Activated CD8-positive, alpha-beta memory T cell treated with anti-CD3 and anti-CD28 coated beads for 48 hours (primary cell): Measurements from ENCODE around the gene SLC25A2.
"Not testable (repeated sequence)": the region's sequence is repeated elsewhere in the genome, so short reads cannot be mapped to it uniquely, and the experiment has no call there.

Experiments used
- DNase-seq, 3 experiments: peaks; one replicate each; pipeline ENCODE4 v3.0.0-alpha.2; 2020; ENCODE audit warnings: low read depth in 2 of 3, low spot score in 2 of 3

Gene SLC25A2

DNA sequence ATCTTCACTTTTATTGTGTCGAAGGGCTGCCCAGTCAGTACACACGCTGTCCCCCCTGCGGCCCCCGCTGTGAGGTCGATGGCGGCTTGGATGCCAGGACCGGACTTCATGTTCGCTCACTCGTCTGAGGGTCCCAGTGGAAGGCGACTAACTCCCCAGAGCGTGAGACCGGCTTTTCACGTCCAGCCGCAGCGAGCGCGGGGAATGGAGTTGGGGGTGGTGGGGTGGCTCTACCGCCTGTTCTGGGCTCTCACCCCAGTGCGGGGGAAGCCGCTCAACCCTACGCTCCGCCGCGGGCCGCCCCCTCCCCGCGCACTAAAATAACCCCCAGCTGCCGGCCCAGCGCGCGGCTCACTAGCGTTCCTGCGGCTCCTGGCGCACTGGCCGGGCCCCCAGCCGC, at the start of gene SLC25A2:
Gene SLC25A2, minus strand, starts transcription at position 294 of the 400 bp plus-strand sequence. Its CDS starts 184 bp downstream, at position 110.
- DNase-seq = no peak

DNA sequence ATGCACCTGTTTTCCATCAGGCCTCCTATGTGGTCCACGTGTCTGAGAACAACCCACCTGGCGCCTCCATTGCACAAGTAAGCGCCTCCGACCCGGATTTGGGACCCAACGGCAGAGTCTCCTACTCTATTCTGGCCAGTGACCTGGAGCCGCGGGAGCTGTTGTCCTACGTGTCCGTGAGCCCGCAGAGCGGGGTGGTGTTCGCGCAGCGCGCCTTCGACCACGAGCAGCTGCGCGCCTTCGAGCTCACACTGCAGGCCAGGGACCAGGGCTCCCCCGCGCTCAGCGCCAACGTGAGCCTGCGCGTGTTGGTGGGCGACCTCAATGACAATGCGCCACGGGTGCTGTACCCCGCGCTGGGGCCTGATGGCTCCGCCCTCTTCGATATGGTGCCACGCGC, 47.7 kb upstream of the SLC25A2 start:
- no peak for DNase-seq

DNA sequence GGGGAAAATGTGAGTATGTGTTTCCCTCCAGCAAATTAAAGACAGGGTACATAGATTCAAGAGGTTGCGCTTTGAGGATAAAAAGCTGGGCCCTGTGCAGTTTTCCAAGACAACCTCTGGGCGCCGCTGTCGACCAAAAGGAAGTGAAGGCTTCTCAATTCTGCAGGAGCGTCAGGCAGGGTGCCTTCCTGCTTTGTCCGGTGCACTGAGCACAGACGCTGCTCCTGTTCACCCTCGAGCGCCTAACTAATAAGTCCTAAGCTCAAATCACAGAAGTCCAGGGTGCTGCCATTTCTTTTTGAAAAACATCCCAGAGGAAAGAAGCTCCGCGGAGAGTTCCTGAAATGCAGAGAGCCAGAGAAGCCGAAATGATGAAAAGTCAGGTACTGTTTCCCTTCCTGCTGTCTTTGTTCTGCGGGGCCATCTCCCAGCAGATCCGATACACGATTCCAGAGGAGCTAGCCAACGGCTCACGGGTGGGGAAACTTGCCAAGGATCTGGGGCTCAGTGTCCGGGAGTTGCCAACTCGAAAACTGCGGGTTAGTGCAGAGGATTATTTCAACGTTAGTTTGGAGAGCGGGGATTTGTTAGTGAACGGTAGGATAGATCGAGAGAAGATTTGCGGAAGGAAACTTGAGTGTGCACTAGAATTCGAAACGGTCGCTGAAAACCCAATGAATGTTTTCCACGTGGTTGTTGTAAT, 46.2 kb upstream of the SLC25A2 start, which contains the start of gene PCDHGB1:
Gene PCDHGB1, plus strand, starts transcription at position 183 of the 703 bp plus-strand sequence. Its CDS starts 162 bp downstream, at position 345.
- DNase-seq = no peak

DNA sequence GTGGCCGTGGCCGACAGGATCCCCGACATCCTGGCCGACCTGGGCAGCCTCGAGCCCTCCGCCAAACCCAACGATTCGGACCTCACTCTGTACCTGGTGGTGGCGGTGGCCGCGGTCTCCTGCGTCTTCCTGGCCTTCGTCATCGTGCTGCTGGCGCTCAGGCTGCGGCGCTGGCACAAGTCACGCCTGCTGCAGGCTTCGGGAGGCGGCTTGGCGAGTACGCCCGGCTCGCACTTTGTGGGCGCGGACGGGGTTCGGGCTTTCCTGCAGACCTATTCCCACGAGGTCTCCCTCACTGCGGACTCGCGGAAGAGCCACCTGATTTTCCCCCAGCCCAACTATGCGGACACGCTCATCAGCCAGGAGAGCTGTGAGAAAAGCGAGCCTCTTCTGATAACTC, 42.2 kb upstream of the SLC25A2 start:
- not testable (repeated sequence) for DNase-seq

DNA sequence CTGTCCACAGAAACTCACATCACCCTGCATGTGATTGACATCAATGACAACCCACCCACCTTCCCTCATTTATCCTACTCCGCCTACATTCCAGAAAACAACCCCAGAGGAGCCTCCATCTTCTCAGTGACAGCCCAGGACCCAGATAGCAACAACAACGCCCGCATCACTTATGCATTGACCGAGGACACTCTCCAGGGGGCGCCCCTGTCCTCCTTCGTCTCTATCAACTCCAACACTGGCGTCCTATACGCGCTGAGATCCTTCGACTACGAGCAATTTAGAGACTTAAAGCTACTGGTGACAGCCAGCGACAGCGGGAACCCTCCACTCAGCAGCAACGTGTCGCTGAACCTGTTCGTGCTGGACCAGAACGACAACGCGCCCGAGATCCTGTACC, 41.5 kb upstream of the SLC25A2 start:
- DNase-seq = no peak

DNA sequence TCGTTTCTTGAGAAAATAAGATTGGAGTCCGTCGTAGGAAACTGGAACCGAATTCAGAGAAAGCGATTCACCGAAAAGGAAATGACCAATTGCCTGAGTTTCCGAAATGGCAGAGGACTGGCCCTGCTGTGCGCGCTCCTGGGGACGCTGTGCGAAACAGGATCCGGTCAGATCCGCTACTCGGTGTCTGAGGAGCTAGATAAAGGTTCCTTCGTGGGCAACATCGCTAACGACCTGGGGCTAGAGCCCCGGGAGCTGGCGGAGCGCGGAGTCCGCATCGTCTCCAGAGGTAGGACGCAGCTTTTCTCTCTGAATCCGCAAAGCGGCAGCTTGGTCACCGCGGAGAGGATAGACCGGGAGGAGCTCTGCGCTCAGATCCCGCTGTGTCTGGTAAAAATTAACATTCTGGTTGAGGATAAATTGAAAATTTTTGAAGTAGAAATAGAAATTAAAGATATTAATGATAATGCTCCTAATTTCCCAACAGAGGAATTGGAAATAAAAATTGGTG, 40.2 kb upstream of the SLC25A2 start:
- DNase-seq = no peak

DNA sequence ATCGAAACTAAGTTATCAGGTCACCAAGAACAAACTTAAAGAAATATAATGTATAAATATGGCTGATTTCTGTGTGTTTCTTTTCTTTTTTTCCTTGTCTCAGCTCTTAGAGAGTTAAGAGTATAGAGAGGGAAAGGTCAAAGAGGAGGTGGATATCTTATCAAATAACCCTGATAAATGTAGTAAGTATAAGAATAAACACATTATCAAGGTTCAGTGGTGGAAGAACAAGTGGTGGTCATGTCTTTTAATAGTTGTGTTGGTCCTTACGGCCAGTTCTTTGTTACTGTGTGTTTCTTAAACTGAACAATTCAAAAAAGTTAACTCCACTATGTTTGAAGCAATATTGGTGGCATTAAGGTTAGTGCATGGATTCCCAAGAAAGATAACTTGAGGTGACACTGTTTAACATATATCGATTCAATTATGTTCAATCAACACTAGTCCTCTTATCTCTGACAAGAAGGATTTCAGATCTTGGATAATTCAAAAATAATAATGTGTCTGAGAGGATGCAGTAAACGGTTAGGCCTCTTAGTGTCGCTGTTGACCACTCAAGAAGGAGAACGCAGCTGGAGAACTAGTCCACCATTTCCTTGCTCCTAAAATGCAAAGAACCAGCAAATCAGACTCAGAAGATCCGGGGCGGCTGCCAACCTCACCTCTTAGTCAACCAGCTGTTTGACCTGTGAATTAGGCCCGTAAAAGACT, 39.5 kb upstream of the SLC25A2 start, which contains the start of gene PCDHGA3:
Gene PCDHGA3, plus strand, starts transcription at position 588 of the 711 bp plus-strand sequence. CDS start 205 bp downstream, outside the sequence.
- DNase-seq = no peak

DNA sequence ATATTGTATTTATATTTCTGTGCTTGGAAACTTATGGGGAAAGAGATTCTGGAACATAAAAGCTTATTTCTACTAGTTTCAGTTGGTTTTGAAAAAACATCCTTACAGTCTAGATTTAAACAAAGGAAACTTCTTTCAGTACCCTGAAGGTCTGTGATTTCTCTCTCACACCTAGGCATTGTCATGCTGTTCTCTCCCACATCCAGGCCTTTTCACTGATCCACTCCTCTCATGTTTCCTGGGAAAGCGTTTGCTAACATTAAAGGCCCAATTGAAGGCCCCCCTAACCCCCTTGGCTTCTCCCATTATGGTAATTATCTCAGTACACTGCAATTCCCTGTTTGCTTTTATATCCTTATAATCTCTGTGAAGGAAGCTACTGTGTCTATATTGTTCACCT, 38.9 kb upstream of the SLC25A2 start:
- DNase-seq = no peak

DNA sequence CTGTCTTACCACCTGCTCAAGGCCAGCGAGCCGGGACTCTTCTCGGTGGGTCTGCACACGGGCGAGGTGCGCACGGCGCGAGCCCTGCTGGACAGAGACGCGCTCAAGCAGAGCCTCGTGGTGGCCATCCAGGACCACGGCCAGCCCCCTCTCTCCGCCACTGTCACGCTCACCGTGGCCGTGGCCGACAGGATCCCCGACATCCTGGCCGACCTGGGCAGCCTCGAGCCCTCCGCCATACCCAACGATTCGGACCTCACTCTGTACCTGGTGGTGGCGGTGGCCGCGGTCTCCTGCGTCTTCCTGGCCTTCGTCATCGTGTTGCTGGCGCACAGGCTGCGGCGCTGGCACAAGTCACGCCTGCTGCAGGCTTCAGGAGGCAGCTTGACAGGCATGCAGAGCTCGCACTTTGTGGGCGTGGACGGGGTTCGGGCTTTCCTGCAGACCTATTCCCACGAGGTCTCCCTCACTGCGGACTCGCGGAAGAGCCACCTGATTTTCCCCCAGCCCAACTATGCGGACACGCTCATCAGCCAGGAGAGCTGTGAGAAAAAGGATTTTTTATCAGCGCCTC, 37.0 kb upstream of the SLC25A2 start:
- not testable (repeated sequence) for DNase-seq

DNA sequence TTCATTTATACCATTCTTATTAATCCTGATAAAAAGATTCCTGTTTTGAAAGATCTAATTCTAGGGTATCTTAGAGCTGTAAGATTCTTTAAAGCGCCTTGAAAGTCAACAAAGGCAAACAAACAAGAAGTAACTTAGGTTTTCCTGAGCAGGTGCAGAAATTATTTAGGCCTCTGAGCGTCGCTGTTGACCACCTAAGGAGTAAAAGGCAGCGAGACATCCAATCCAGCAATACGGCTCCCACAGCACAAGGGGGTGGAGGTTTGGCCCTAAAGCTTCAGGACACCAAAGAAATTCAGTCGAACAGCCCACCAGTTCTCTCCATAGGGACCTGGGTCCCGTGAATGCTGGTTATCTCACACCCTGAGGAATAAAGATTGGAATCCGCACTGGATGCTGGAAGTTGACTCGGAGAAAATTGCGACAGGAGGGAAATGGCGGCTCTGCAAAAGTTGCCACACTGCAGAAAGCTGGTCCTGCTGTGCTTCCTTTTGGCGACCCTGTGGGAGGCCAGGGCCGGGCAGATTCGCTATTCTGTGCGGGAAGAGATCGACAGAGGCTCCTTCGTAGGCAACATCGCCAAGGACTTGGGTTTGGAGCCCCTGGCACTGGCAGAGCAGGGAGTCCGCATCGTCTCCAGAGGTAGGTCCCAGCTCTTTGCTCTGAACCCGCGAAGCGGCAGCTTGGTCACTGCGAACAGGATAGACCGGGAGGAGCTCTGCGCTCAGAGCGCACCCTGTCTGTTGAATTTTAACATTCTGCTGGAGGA, 34.9 kb upstream of the SLC25A2 start, which contains the start of gene PCDHGA2:
Gene PCDHGA2, plus strand, starts transcription at position 223 of the 769 bp plus-strand sequence.
- no peak for DNase-seq

DNA sequence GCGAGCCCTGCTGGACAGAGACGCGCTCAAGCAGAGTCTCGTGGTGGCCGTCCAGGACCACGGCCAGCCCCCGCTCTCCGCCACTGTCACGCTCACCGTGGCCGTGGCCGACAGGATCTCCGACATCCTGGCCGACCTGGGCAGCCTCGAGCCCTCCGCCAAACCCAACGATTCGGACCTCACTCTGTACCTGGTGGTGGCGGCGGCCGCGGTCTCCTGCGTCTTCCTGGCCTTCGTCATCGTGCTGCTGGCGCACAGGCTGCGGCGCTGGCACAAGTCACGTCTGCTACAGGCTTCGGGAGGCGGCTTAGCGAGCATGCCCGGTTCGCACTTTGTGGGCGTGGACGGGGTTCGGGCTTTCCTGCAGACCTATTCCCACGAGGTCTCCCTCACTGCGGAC, 28.7 kb upstream of the SLC25A2 start:
- not testable (repeated sequence) for DNase-seq

DNA sequence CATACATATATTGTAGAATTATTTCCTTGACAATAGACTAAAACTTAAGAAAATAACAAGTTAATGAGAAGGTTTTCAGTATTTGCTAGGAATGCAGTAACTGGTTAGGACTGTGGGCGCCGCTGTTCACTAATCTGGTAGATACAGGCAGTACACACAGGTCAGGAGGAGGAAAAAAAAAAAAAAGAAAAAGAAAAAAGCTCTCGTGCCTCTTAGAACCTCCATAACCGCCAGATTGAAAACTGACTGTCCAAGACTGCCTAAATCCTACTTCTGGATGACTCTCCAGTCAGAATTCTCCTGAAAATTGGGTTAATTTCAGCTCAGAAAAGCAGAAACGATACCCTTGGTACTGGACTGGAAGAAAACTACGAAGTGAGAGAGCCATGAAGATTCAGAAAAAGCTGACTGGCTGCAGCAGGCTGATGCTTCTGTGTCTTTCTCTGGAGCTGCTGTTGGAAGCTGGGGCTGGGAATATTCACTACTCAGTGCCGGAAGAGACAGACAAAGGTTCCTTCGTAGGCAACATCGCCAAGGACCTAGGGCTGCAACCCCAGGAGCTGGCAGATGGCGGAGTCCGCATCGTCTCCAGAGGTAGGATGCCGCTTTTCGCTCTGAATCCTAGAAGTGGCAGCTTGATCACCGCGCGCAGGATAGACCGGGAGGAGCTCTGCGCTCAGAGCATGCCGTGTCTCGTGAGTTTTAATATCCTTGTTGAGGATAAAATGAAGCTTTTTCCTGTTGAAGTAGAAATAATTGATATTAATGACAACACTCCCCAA, 26.6 kb upstream of the SLC25A2 start, which contains the start of gene PCDHGA1:
Gene PCDHGA1, plus strand, starts transcription at position 216 of the 782 bp plus-strand sequence.
- DNase-seq = no peak

DNA sequence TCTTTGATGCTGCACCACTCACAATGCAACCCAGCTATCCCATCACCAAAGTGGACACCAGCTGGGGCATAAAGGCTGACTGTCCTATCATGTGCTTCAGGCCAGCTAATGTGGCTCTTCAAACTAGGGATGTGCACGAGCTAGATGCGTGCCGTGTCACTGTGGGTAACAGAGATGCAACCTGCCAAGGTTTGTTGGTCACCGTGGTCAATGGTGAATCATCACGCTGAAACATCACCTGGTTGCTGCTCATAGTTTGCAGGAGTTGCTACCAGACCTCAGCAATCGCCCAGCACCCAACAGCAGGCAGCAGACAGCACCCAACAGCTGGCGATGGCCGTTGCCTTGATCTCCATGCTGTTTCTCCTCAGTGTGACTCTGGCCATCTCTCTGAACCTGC, 24.4 kb upstream of the SLC25A2 start:
- no peak for DNase-seq

DNA sequence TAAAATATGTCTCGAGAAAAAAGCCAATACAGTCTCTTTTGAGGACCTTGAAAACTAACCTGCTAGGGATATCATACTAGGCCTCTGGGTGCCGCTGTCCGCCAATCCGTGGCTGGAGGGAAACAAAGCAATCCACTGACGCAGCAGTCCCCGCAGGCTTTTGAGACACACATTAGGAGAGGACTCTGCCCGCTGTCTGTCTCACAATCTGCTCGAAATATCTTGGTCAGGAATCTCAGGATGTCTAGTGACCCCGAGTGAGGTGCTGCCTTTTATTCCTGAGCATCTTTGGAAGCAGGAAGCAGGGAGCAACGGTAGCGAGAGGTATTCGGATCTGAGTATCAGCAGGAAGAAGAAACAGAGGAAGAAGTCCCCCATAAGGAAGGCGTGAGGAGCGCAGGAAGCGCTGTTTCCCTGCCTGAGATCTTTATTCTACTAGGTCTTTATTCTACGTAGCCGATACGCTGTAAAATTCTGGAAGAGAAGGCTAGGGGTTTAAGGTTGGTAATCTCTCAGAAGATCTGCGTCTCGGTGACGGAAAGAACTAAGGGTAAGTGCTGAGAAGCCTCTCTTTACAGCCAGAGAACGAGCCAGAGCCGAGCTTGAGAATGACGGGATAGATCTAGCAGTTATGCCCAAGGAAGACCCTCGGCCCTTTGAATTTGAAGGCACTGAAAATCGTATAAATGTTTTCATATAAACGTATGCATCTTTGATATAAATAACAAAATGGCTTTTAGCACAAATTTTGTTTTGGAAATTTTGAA, 22.4 kb upstream of the SLC25A2 start:
- DNase-seq = peak in 1 of 3 experiments; percentile 13

DNA sequence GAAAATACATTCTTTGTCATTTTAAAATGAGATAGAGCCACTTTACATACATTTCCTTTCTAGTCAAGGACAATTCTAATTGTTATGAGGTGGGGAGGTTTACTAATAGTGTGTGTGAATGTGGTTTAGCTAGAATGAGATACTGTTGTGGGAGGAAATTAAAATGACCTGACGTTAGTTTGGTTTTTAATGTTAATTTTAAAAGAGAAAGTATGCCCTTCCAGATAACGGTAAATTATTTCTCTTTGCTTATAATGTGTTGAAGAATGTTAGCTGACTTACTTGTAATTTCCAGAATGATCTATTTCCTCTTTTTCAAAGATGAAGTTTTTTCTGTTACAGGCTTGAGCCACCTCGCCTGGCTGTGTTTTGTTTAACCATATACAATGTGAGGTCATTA, 18.4 kb upstream of the SLC25A2 start:
- no peak for DNase-seq

DNA sequence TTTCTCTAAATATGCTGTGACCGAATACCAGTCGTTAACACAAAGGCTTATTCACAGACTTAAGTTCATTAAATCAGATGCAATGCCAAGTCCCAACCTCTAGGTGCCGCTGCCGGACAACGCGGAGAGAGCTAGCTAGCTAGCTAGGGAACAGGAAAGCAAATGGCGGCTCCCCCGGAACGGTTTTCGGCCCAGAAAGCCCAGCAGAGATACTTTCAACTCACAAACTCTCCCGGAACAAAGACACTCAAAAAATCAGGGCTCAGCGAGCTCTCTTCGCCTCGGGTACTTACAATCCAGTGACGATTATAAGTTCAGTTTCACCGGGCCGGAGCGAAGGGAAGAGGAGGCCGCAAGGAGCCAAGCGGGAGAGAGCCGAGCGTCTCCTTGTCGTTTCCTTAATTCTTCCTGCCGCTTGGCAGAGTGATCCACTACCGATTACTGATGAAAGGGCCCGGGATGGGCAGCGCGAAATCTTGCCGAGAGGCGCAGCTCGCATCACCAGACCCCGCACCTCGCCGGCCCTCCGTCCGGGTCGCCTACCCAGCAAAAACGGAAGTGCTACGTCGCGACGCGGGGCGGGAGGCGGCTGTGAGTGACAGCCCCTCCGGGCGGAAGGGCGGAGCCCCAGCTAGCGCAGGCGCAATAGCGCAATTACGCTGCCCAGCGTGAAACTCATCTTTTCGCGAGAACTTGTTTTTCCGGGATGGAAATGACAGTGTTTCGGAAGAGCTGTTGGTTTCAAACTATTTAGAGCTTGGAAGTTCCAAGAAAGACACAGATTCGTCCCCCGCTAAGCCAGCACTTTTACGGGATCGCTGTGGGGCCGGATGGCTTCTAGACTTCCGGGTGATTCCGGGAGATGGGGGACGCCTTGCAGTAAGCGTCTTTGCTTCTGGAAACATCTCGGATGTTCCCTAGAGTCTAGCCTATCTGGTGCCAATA, 16.6 kb upstream of the SLC25A2 start, which contains the start of gene TAF7:
Gene TAF7, minus strand, starts transcription at position 560 of the 945 bp plus-strand sequence. CDS start 740 bp downstream, outside the sequence.
- peak; percentile 79 to 81 (median 80) for DNase-seq

DNA sequence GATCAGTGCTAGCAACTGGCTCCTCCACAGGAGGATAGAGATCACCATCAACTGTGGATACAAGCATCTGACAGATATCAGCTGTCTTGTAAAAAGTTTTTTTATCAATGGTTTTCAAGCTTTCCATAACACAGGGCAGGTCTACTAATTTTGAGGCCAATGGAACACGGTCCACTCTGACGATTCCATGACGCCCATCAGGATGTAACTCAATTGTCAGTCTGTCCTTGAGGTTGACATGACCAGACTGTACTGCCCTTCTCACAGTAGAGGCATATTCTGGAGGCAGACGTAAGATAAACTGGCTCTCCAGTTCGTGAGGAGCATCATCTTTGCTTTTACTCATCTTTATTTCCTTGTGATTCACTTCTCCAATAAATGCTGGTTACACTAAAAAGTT, 15.8 kb upstream of the SLC25A2 start:
- DNase-seq = no peak

DNA sequence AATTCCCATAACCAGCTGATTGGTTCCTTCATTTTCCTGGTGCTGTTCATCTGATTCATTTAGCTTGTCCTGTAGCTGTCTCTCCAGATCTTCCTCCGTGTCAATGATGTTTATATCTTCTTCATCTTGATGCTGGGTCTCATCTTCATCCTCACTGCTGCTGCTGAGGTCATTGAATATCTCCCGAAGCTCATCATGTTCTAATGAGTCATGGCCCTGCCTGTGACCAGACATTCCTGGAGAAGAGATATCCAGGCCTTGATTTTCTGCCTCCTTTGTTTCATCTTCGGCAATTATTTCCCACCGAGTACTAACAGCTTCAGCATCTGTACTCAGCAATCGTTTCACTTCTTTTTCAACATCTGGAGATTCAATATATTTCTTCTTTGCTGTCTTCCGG, 15.4 kb upstream of the SLC25A2 start:
- DNase-seq = no peak
